SU-DHL-6 (cell line): ENCODE data around the gene TTLL13.

ENCODE experiments used
- H2AFZ ChIP-seq: fragments of 200-600 bp; sonication (generic); 2 replicates; pipeline ENCODE4 v1.6.1; 2014; ENCODE audit warnings: low read depth, mild to moderate bottlenecking, moderate library complexity, mixed read lengths, antibody characterized with exemption, low read length; ENCODE audit not compliant: severe bottlenecking
- H3F3A ChIP-seq: fragments of 200-600 bp; shearing (Covaris generic); 2 replicates; pipeline ENCODE4 v1.6.0; 2016; ENCODE audit warnings: antibody characterized with exemption, mild to moderate bottlenecking; ENCODE audit not compliant: insufficient read depth
- H3K27ac ChIP-seq: fragments of 200-600 bp; sonication (generic); 2 replicates; pipeline ENCODE4 v1.5.1; 2016; ENCODE audit warnings: low read depth, mild to moderate bottlenecking, low read length, moderate library complexity, mixed read lengths
- H3K27me3 ChIP-seq: fragments of 200-600 bp; sonication (generic), shearing (Covaris generic); 2 replicates; pipeline ENCODE4 v1.6.0; 2014; ENCODE audit warnings: mild to moderate bottlenecking, low read length
- H3K36me3 ChIP-seq: fragments of 200-600 bp; sonication (generic); 2 replicates; pipeline ENCODE4 v1.6.1; 2014; ENCODE audit warnings: mild to moderate bottlenecking, low read length, mixed read lengths
- H3K4me2 ChIP-seq: fragments of 300-600, 200-600 bp; shearing (Covaris generic), sonication (generic); 2 replicates; pipeline ENCODE4 v1.6.0; 2014; ENCODE audit warnings: low read length, low read depth, mild to moderate bottlenecking; ENCODE audit not compliant: poor library complexity, severe bottlenecking
- H3K4me3 ChIP-seq: fragments of 200-600 bp; sonication (generic); 2 replicates; pipeline ENCODE4 v1.5.1; 2014; ENCODE audit warnings: antibody characterized with exemption, low read length, mild to moderate bottlenecking, mixed read lengths; ENCODE audit not compliant: insufficient read depth, poor library complexity, severe bottlenecking
- H3K79me2 ChIP-seq: fragments of 200-600 bp; sonication (generic); 2 replicates; pipeline ENCODE4 v1.6.1; 2014; ENCODE audit warnings: mild to moderate bottlenecking, low read length, moderate library complexity; ENCODE audit not compliant: insufficient read depth
- H3K9ac ChIP-seq: fragments of 200-600 bp; sonication (generic); 2 replicates; pipeline ENCODE4 v1.7.0; 2014; ENCODE audit warnings: mild to moderate bottlenecking, low read length
- H3K9me2 ChIP-seq: fragments of 200-600 bp; sonication (generic); replicated peaks from 2 replicates; pipeline ENCODE4 v1.6.1; 2014; ENCODE audit warnings: low read length; ENCODE audit not compliant: insufficient read depth
- H3K9me3 ChIP-seq: fragments of 200-600 bp; sonication (generic); 2 replicates; pipeline ENCODE4 v1.6.1; 2014; ENCODE audit warnings: low read length, mixed read lengths; ENCODE audit not compliant: insufficient read depth
- H4K20me1 ChIP-seq: fragments of 200-600 bp; sonication (generic); 2 replicates; pipeline ENCODE4 v1.6.1; 2014; ENCODE audit warnings: low read depth, mild to moderate bottlenecking, antibody characterized with exemption, low read length, moderate library complexity, mixed read lengths
- CTCF ChIP-seq: fragments of 200-600 bp; sonication (generic); IDR thresholded peaks from one replicate; pipeline ENCODE4 v1.5.1; 2017; ENCODE audit warnings: antibody characterized with exemption, mild to moderate bottlenecking, low read length, moderate library complexity; ENCODE audit not compliant: insufficient read depth, poor library complexity, severe bottlenecking
- EZH2phosphoT487 ChIP-seq: fragments of 200-600 bp; sonication (generic), shearing (Covaris generic); conservative IDR thresholded peaks from 2 replicates; pipeline ENCODE4 v1.6.1; 2018; ENCODE audit warnings: mild to moderate bottlenecking, antibody characterized with exemption, low read length, moderate library complexity, mixed read lengths

TTLL13 gene

GRCh38 chr15:90232941-90233386 is 16.4 kb upstream of the TTLL13 start:
- peak overlapping the region; percentile 62 for H2AFZ ChIP-seq
- H3K4me2 ChIP-seq = peak overlapping the region; percentile 76
- peak overlapping the region; percentile 69 for H3K9ac ChIP-seq
- no peaks in the 10 kb centered on the region for H3K27me3 ChIP-seq
- no peaks in the 10 kb centered on the region for H3K9me3 ChIP-seq
- H4K20me1 ChIP-seq = no peaks in the 10 kb centered on the region
- no peaks in the 10 kb centered on the region for H3K79me2 ChIP-seq
- no peaks in the 10 kb centered on the region for H3K9me2 ChIP-seq
- TF ChIP-seq CTCF = no peak
- no peak for TF ChIP-seq EZH2phosphoT487
- H3K4me3 ChIP-seq = peak overlapping the region; percentile 76
- H3K36me3 ChIP-seq = no peaks in the 10 kb centered on the region
- H3K27ac ChIP-seq = no peak overlapping the region
- H3F3A ChIP-seq = no peaks in the 10 kb centered on the region; the same call in 1 of the 2 replicates

- H3F3A ChIP-seq = no peaks in the 10 kb centered on the region; the same call in 1 of the 2 replicates
- peak within 1 kb of the TSS; percentile 76 for H3K4me2 ChIP-seq
- no peaks in the 10 kb centered on the region for H3K79me2 ChIP-seq
- H3K4me3 ChIP-seq = peak within 1 kb of the TSS; percentile 76
- peak within 1 kb of the TSS; percentile 36 for H3K27ac ChIP-seq
- peak within 1 kb of the TSS; percentile 62 for H2AFZ ChIP-seq
- H3K9ac ChIP-seq = peak within 1 kb of the TSS; percentile 69
- no peak for TF ChIP-seq EZH2phosphoT487
- no peak for TF ChIP-seq CTCF
- no peaks in the 10 kb centered on the region for H3K27me3 ChIP-seq
- H3K9me3 ChIP-seq = no peaks in the 10 kb centered on the region
- H4K20me1 ChIP-seq = no peaks in the 10 kb centered on the region
- no peaks in the 10 kb centered on the region for H3K9me2 ChIP-seq
- no peaks in the 10 kb centered on the region for H3K36me3 ChIP-seq
Observed at GRCh38 chr15:90233387-90234095, 15.8 kb upstream of the TTLL13 start, which contains the start of gene CIB1. TSS of gene CIB1 (minus strand) at chr15:90233941. CDS start at chr15:90233885, 56 bp downstream.

GRCh38 chr15:90234096-90234988 is 15.0 kb upstream of the TTLL13 start, which contains the start of gene GDPGP1:
TSS of gene GDPGP1 (plus strand) at chr15:90234209. CDS start at chr15:90240909, 6,700 bp downstream.
- Histone ChIP-seq H2AFZ (peak within 1 kb of the TSS; percentile 62), H3K27me3 (no peaks in the 10 kb centered on the region), H3K9me3 (no peaks in the 10 kb centered on the region), H3K79me2 (no peaks in the 10 kb centered on the region), H3K27ac (peak within 1 kb of the TSS; percentile 36), H3K4me3 (peak within 1 kb of the TSS; percentile 76), H3K4me2 (peak within 1 kb of the TSS; percentile 76), H3F3A (no peaks in the 10 kb centered on the region; the same call in 1 of the 2 replicates), H3K36me3 (no peaks in the 10 kb centered on the region), H3K9me2 (no peaks in the 10 kb centered on the region), H3K9ac (peak within 1 kb of the TSS; percentile 69), H4K20me1 (no peaks in the 10 kb centered on the region)
- no peak for TF ChIP-seq EZH2phosphoT487
- TF ChIP-seq CTCF = no peak
